Omental fat pad (tissue), 4 donors: ENCODE measurements around the gene ARHGEF10L. TPM values are rescaled to one million over a fixed set of nuclear protein-coding genes. Genes with fewer than 3 reads are reported as not detected.

Experiments used
- ATAC-seq: fragments of 150-250 bp; one replicate; pipeline ENCODE4 v1.9.1; 2016; ENCODE audit warnings: mild to moderate bottlenecking, moderate library complexity; ENCODE audit not compliant: low FRiP score
- DNase-seq: peaks from one replicate; pipeline ENCODE4 v3.0.0-alpha.2; 2019; ENCODE audit warnings: low spot score
- total RNA-seq, 4 donors: library from RNA; depleted of rRNA; stranded (reverse); fragments of >200 nt; gene quantifications; one replicate each; pipeline ENCODE4 v1.1.0, GENCODE V29; 2016
- TF ChIP-seq, protein P1 (sequence below), 3 donors: fragments of 450-650 bp; IDR thresholded peaks; one replicate each; pipeline ENCODE4 v1.5.1; 2016 to 2017; ENCODE audit warnings: antibody characterized with exemption in 3 of 3, mild to moderate bottlenecking in 3 of 3, moderate library complexity in 2 of 3

ARHGEF10L gene
- total RNA-seq, 4 donors from 2014 or later: 17.3 to 59.0 (median 39.9) TPM

GRCh38 chr1:17533201-17533600 is 6.3 kb upstream of the ARHGEF10L start:
- ATAC-seq (no peak), DNase-seq (no peak)
- TF ChIP-seq, protein P1, sequence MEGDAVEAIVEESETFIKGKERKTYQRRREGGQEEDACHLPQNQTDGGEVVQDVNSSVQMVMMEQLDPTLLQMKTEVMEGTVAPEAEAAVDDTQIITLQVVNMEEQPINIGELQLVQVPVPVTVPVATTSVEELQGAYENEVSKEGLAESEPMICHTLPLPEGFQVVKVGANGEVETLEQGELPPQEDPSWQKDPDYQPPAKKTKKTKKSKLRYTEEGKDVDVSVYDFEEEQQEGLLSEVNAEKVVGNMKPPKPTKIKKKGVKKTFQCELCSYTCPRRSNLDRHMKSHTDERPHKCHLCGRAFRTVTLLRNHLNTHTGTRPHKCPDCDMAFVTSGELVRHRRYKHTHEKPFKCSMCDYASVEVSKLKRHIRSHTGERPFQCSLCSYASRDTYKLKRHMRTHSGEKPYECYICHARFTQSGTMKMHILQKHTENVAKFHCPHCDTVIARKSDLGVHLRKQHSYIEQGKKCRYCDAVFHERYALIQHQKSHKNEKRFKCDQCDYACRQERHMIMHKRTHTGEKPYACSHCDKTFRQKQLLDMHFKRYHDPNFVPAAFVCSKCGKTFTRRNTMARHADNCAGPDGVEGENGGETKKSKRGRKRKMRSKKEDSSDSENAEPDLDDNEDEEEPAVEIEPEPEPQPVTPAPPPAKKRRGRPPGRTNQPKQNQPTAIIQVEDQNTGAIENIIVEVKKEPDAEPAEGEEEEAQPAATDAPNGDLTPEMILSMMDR (IDR thresholded peaks at IDR 0.05): no peak

DNA sequence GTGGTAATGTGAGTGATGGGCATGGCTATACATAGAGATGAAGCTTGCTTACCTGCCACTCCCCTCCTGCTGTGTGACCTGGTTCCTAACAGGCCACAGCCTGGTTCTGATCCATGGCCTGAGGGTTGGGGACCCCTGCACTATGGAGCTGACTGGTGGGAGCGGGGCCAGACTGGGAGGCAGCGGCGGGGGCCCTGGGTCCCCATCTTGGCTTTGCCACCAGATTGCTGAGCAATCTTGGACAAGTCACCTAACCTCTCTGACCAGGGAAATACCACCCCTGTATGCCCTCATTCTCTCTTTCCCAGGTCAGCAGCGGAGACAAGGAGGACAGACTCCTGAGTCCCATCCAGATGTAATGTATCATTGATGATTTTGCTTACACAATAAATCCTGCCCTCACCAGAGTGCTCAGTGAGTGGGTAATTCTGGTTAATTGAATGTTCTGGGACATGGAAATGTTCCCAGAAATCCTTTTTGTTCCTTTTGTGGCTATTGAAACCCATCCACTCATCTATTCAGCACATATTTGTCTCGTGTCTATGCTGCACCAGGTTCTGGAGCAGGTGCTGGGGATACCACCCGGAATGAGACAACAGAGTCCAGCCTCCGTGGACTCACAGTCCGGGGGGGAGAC is 4.1 kb upstream of the ARHGEF10L start:
- ATAC-seq (no peak), DNase-seq (no peak)
- TF ChIP-seq, protein P1 (IDR thresholded peaks at IDR 0.05): no peak

- DNase-seq (no peak), ATAC-seq (no peak)
- TF ChIP-seq, protein P1 (IDR thresholded peaks at IDR 0.05): no peak
Observed at GRCh38 chr1:17538010-17538409, 1.5 kb upstream of the ARHGEF10L start.

- TF ChIP-seq, protein P1 (IDR thresholded peaks at IDR 0.05): no peak
- ATAC-seq (peak; percentile 40), DNase-seq (no peak)
Observed at GRCh38 chr1:17538428-17539117, 925 bp upstream of the ARHGEF10L start.

GRCh38 chr1:17539118-17539476 is 401 bp upstream of the ARHGEF10L start:
- DNase-seq (no peak), ATAC-seq (peak; percentile 24)
- TF ChIP-seq, protein P1 (IDR thresholded peaks at IDR 0.05): no peak

GRCh38 chr1:17540255-17541001 is 930 bp downstream of the ARHGEF10L start:
- ATAC-seq (peak; percentile 13), DNase-seq (no peak)
- TF ChIP-seq, protein P1 (IDR thresholded peaks at IDR 0.05): no peak
